BLaER1 (cell line): Measurements from ENCODE around the gene APOC1.

ENCODE experiments used
- H3K27ac ChIP-seq: shearing (Covaris generic); formaldehyde crosslinking; 2 replicates; pipeline ENCODE4 v1.8.1; 2022
- H3K27me3 ChIP-seq: shearing (Covaris generic); formaldehyde crosslinking; 2 replicates; pipeline ENCODE4 v1.8.1; 2022
- H3K36me3 ChIP-seq: shearing (Covaris generic); formaldehyde crosslinking; 2 replicates; pipeline ENCODE4 v1.8.1; 2022
- H3K4me1 ChIP-seq: shearing (Covaris generic); formaldehyde crosslinking; 2 replicates; pipeline ENCODE4 v1.8.1; 2022
- H3K4me2 ChIP-seq: shearing (Covaris generic); formaldehyde crosslinking; 2 replicates; pipeline ENCODE4 v1.8.1; 2022
- H3K4me3 ChIP-seq: shearing (Covaris generic); formaldehyde crosslinking; 2 replicates; pipeline ENCODE4 v1.8.1; 2022
- H3K9ac ChIP-seq: shearing (Covaris generic); formaldehyde crosslinking; 2 replicates; pipeline ENCODE4 v1.8.1; 2022
- H3K9me3 ChIP-seq: shearing (Covaris generic); formaldehyde crosslinking; 2 replicates; pipeline ENCODE4 v1.8.1; 2022
- H4K20me1 ChIP-seq: shearing (Covaris generic); formaldehyde crosslinking; 2 replicates; pipeline ENCODE4 v1.8.1; 2022
- Cebpa-rat ChIP-seq: shearing (Covaris generic); IDR thresholded peaks from 2 replicates; pipeline ENCODE4 v1.8.1; 2022

The APOC1 gene

DNA sequence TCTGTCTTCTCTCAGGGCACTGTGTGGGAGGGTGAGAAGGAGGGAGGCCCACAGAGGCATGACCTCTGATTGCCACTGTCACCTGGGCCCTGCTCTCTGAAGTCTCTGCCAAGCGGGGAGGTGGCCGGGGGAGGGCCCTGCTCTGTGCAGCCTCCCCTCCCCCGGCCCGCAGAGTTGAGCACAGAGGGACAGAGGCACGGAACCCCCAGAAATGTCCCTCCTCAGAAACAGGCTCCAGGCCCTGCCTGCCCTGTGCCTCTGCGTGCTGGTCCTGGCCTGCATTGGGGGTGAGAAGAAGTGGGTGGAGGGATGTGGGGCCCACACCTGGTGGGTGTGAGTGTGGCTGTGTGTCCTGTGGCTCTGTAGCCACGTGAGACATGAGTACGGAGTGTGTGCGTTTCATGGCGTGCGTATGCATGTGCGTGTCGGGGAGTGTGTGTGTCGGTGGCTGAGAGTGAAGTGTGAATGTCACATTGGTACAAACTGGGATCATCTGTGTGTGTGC, 27.7 kb downstream of the APOC1 start, which contains the start of gene APOC4:
TSS of gene APOC4 (plus strand) at position 171 of the 505 bp plus-strand sequence. CDS start at position 212, 41 bp downstream.
- no peak for TF ChIP-seq Cebpa-rat
- H3K36me3 ChIP-seq, result no peaks in the 10 kb centered on the region
- H3K4me2 ChIP-seq, result peak within 1 kb of the TSS; percentile 46
- peaks cover 52% of the 10 kb centered on the region for H3K4me1 ChIP-seq
- no peak within 1 kb of the TSS for H3K9ac ChIP-seq
- no peaks in the 10 kb centered on the region for H4K20me1 ChIP-seq
- H3K4me3 ChIP-seq, result no peak within 1 kb of the TSS
- no peaks in the 10 kb centered on the region for H3K27me3 ChIP-seq
- no peaks in the 10 kb centered on the region for H3K9me3 ChIP-seq
- 0 out of 2 replicates have a peak within 1 kb of the TSS, but pooled peaks have one; percentile 26 for H3K27ac ChIP-seq

DNA sequence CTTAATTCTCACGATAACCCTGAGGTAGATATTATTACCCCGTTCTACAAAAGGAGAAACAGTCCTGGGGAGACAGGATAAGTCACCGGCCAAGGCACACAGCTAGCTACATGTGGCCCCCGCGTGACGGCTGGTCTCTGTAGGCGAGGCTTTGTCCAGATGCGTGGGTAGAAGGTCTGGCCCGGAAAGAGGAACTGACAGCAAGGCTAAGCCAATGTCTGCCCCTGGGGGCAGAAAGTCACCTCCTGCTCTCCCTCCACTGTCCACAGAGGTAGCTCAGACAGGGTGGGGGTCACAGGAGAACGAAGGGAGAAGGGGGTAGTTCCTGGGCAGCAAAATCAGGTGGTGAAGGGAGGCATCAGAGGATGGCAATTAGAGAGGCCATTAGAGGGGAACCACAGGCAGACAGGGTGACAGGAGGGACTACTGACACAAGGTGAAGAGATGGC, 29.4 kb downstream of the APOC1 start:
- H3K4me2 ChIP-seq, result peak overlapping the region; percentile 46

DNA sequence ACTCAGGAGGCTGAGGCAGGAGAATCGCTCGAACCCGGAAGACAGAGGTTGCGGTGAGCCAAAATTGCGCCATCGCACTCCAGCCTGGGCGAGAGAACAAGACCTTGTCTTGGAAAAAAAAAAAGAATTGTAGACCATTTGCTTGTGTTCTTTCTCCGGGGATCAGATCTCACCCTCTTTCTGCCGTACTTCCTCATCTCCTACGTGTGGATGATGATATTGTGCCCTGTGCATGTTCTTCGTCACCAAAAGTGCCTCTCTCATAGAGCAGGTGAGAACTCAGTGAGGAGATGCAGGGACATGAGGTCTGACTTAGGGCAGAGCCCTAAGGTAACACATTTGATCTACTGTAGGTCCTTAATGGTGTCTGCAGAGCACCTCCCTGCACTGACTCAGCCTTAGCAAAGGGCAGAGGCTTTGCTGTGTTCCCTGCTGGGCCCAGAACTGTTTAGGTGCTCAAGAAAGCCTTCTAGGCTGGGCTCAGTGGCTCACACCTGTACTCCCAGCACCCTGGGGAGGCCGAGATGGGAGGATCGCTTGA, 32.7 kb downstream of the APOC1 start:
- Histone ChIP-seq H3K9ac (no peak overlapping the region), H3K4me2 (no peak overlapping the region), H3K9me3 (no peaks in the 10 kb centered on the region), H4K20me1 (no peaks in the 10 kb centered on the region), H3K4me1 (peaks cover 42% of the 10 kb centered on the region), H3K27ac (no peak overlapping the region), H3K36me3 (peaks cover 5% of the 10 kb centered on the region; the same call in 1 of the 2 replicates), H3K4me3 (no peak overlapping the region), H3K27me3 (no peaks in the 10 kb centered on the region)
- TF ChIP-seq Cebpa-rat, result no peak

More for the DNA sequence above, 29.4 kb downstream of the APOC1 start:
- no peaks in the 10 kb centered on the region for H3K36me3 ChIP-seq
- H3K9me3 ChIP-seq, result no peaks in the 10 kb centered on the region
- no peak overlapping the region for H3K4me3 ChIP-seq
- peaks cover 59% of the 10 kb centered on the region for H3K4me1 ChIP-seq
- H3K9ac ChIP-seq, result 0 out of 2 replicates have a peak overlapping the region, but pooled peaks have one; percentile 3
- peak overlapping the region; percentile 48; the same call in 1 of the 2 replicates for H3K27ac ChIP-seq
- H4K20me1 ChIP-seq, result no peaks in the 10 kb centered on the region
- no peak for TF ChIP-seq Cebpa-rat
- H3K27me3 ChIP-seq, result no peaks in the 10 kb centered on the region

DNA sequence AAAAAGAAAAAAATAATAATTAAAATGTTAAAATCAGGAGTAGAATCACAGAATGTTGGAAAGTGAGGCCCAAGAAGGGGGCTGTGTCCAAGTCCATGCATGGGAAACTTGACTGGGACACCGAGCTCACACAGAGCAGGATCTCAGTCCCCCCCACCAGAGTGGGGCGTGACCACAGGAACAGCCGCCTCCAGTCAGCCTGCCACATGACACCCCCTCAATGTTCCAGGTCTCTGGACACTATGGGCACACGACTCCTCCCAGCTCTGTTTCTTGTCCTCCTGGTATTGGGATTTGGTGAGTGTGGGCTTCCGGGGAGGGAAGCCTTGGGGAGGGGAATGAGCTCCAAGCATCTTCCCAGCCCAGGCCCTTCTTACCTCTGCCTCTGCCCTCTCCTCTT, 33.8 kb downstream of the APOC1 start:
- Histone ChIP-seq H3K27me3 (no peaks in the 10 kb centered on the region), H3K36me3 (peaks cover 5% of the 10 kb centered on the region; the same call in 1 of the 2 replicates), H3K27ac (no peak overlapping the region), H3K4me3 (no peak overlapping the region), H3K9me3 (no peaks in the 10 kb centered on the region), H3K4me2 (peak overlapping the region; percentile 64; the same call in 1 of the 2 replicates), H3K9ac (no peak overlapping the region), H3K4me1 (peaks cover 31% of the 10 kb centered on the region), H4K20me1 (no peaks in the 10 kb centered on the region)
- no peak for TF ChIP-seq Cebpa-rat

DNA sequence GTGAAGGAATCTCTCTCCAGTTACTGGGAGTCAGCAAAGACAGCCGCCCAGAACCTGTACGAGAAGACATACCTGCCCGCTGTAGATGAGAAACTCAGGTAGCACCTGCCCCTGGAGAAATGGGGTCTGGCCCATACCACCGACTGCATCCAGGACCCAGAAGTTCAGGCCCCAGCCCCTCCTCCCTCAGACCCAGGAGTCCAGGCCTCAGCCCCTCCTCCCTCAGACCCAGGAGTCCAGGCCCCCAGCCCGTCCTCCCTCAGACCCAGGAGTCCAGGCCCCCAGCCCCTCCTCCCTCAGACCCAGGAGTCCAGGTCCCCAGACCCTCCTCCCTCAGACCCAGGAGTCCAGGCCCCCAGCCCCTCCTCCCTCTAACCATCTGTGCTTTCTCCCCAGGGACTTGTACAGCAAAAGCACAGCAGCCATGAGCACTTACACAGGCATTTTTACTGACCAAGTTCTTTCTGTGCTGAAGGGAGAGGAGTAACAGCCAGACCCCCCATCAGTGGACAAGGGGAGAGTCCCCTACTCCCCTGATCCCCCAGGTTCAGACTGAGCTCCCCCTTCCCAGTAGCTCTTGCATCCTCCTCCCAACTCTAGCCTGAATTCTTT, 34.5 kb downstream of the APOC1 start:
- Histone ChIP-seq H3K9me3 (no peaks in the 10 kb centered on the region), H4K20me1 (no peaks in the 10 kb centered on the region), H3K9ac (peak overlapping the region; percentile 68), H3K27ac (peak overlapping the region; percentile 65), H3K4me1 (peaks cover 31% of the 10 kb centered on the region), H3K4me3 (no peak overlapping the region), H3K36me3 (peaks cover 5% of the 10 kb centered on the region; the same call in 1 of the 2 replicates), H3K27me3 (no peaks in the 10 kb centered on the region), H3K4me2 (peak overlapping the region; percentile 64)
- no peak for TF ChIP-seq Cebpa-rat

DNA sequence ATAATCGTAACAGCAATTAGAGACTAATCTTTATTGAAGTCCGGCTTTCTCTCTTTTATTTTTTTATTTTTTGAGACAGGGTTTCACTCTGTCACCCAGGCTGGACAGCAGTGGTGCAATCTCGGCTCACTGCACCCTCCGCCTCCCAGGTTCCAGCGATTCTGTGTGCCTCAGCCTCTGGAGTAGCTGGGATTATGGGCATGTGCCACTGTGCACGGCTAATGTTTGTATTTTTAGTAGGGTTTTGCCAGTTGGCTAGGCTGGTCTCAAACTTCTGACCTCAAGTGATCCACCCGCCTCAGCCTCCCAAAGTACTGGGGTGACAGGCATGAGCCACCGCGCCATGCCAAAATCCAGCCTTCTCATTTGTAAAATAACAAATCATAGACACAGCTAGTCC, 35.1 kb downstream of the APOC1 start:
- peaks cover 5% of the 10 kb centered on the region; the same call in 1 of the 2 replicates for H3K36me3 ChIP-seq
- H4K20me1 ChIP-seq, result no peaks in the 10 kb centered on the region
- H3K9ac ChIP-seq, result peak overlapping the region; percentile 68
- H3K27me3 ChIP-seq, result no peaks in the 10 kb centered on the region
- TF ChIP-seq Cebpa-rat, result no peak
- H3K4me3 ChIP-seq, result no peak overlapping the region
- peaks cover 30% of the 10 kb centered on the region for H3K4me1 ChIP-seq
- H3K4me2 ChIP-seq, result peak overlapping the region; percentile 64
- H3K9me3 ChIP-seq, result no peaks in the 10 kb centered on the region
- peak overlapping the region; percentile 65 for H3K27ac ChIP-seq

DNA sequence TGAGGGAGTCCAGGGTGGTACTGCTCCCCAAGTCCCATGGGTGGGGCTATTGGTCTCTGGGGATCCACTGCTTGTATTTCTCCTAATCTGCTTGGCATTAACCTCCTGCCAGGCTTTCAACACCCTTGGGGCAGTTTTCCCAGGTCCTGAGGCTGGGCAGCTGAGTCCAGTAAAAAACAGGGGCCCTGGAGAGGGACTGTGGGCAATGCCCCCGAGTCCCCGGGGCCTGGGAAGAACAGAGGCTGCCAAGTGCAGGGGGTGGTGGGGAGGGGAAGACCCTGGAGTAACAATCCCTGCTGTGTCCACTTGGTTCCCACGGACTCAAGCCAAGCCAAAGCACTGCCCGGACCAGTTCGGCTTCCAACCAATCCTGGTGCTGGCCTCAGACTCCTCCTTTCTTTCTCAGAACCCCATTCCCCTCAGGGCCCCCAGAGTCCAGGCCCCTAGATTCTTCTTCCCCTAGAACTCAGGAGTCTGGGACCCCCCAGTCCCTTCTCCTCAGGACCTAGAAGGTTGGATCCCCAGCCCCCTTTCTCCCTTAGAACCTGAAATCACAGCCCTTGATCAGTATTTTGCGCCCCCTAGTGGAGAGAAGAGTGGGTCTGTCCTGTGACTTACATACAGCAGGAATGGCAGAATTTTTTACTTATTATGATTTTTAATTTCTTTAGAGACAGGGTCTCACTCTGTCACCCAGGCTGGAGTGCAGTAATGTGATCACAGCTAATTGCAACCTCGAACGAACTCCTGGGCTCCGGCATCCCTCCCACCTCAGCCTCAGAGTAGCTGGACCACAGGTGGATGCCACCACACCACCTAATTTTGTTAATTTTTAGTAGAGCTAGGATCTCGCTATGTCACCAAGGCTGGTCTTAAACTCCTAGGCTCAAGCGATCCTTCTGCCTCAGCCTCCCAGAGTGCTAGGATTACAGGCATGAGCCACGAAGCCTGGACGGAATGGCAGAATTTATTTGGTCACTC, 37.1 kb downstream of the APOC1 start:
- H3K27ac ChIP-seq, result no peak overlapping the region
- H3K9me3 ChIP-seq, result no peaks in the 10 kb centered on the region
- peaks cover 36% of the 10 kb centered on the region for H3K4me1 ChIP-seq
- TF ChIP-seq Cebpa-rat, result no peak
- H3K36me3 ChIP-seq, result peaks cover 5% of the 10 kb centered on the region; the same call in 1 of the 2 replicates
- H4K20me1 ChIP-seq, result peaks cover 12% of the 10 kb centered on the region
- no peak overlapping the region for H3K4me2 ChIP-seq
- no peaks in the 10 kb centered on the region for H3K27me3 ChIP-seq
- no peak overlapping the region for H3K4me3 ChIP-seq
- no peak overlapping the region for H3K9ac ChIP-seq

DNA sequence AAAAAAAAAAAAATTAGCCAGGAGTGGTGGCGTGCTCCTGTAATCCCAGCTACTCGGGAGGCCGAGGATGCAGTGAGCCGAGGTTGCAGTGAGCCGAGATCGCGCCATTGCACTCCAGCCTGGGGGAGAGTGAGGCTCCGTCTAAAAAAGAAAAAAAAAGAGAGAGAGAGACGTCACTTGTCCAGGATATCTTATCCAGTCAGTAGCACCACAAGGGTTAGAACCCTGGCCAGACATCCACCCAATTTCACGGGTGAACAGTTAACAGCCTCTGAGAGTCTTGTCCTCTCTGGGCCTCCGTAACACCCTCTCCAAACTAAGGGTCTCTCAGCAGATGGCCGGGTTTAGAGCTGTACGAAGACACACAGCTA, 39.9 kb downstream of the APOC1 start:
- Histone ChIP-seq H3K9ac (peak overlapping the region; percentile 96), H3K27ac (peak overlapping the region; percentile 97), H3K36me3 (peaks cover 15% of the 10 kb centered on the region; the same call in 1 of the 2 replicates), H3K9me3 (no peaks in the 10 kb centered on the region), H4K20me1 (peaks cover 40% of the 10 kb centered on the region), H3K4me1 (peaks cover 48% of the 10 kb centered on the region), H3K27me3 (no peaks in the 10 kb centered on the region), H3K4me2 (peak overlapping the region; percentile 95), H3K4me3 (peak overlapping the region; percentile 92)
- no peak for TF ChIP-seq Cebpa-rat
